GM12878 (cell line): ENCODE measurements around the gene AOPEP. TPM values are rescaled to one million over a fixed set of nuclear protein-coding genes. Genes with fewer than 3 reads are reported as not detected.

ENCODE experiments used
- BHLHE40 ChIP-seq, 2 experiments: fragments of 450-650 bp in 1 of 2; IDR thresholded peaks; 2 replicates each; pipeline ENCODE4 v1.6.1; 2011 to 2017; ENCODE audit warnings: low read depth in 2 of 2, borderline replicate concordance in 1 of 2, improper control_type of control experiment in 1 of 2, low read length in 1 of 2, mild to moderate bottlenecking in 1 of 2
- CEBPZ ChIP-seq: fragments of 150-350 bp; IDR thresholded peaks from 2 replicates; pipeline ENCODE4 v1.6.1; 2016; ENCODE audit warnings: low read depth, low read length
- IRF5 ChIP-seq: fragments of 450-650 bp; IDR thresholded peaks from 2 replicates; pipeline ENCODE4 v1.6.1; 2017; ENCODE audit warnings: borderline replicate concordance
- NKRF ChIP-seq: fragments of 450-650 bp; conservative IDR thresholded peaks from 2 replicates; pipeline ENCODE4 v1.6.1; 2017; ENCODE audit warnings: mild to moderate bottlenecking, moderate library complexity
- NRF1 ChIP-seq: conservative IDR thresholded peaks from 2 replicates; pipeline ENCODE4 v1.6.1; 2011; ENCODE audit warnings: mild to moderate bottlenecking, low read depth, low read length, improper control_type of control experiment
- RELA ChIP-seq: fragments of 450-650 bp; IDR thresholded peaks from 2 replicates; pipeline ENCODE4 v1.8.0; 2014; ENCODE audit warnings: borderline replicate concordance; ENCODE audit not compliant: partially characterized antibody
- SKIL ChIP-seq: fragments of 450-650 bp; IDR thresholded peaks from 2 replicates; pipeline ENCODE4 v1.6.1; 2017; ENCODE audit warnings: mild to moderate bottlenecking, low read depth, inconsistent platforms; ENCODE audit not compliant: poor library complexity, severe bottlenecking
- SMARCA5 ChIP-seq: fragments of 450-650 bp; IDR thresholded peaks from 2 replicates; pipeline ENCODE4 v1.6.1; 2017; ENCODE audit warnings: mild to moderate bottlenecking
- ZNF687 ChIP-seq: fragments of 450-650 bp; IDR thresholded peaks from 2 replicates; pipeline ENCODE4 v1.6.1; 2017; ENCODE audit warnings: mild to moderate bottlenecking, moderate library complexity
- polyA plus RNA-seq, 11 experiments: library from polyadenylated mRNA; depleted of rRNA in 4 of 11; unstranded in 6 of 11; stranded (reverse) in 5 of 11; fragments of >200 nt; fragmentation: Nextera tagmentation in 4 of 11; fragmentation: Illumina TruSeq in 1 of 11; extraction: Ambion mirVana in 4 of 11; extraction: Trizol in 1 of 11; gene quantifications; 1 replicate in 1 of 11; 2 replicates in 10 of 11; pipeline versions ENCODE4 v1.2.1 to v1.2.3, GENCODE V29; 2011 to 2016; ENCODE audit warnings: inconsistent platforms in 2 of 11, missing spikeins in 2 of 11, low read depth in 1 of 11
- total RNA-seq, 4 experiments: library from RNA; depleted of rRNA in 3 of 4; stranded (reverse); fragments of >200 nt in 3 of 4; fragmentation: Illumina TruSeq in 1 of 4; extraction: Trizol in 1 of 4; gene quantifications; 2 replicates each; pipeline versions ENCODE4 v1.2.1 to v1.2.3, GENCODE V29; 2013 to 2021

AOPEP gene
- total and polyA plus RNA-seq, 10 of the 15 experiments (the other 5 are each of a cell fraction or from before 2014, with no cell fraction given): 2.3 to 16.9 (median 10.1) TPM

- TF ChIP-seq SMARCA5 (peak; percentile 46; the same call in 1 of the 2 replicates), ZNF687 (no peak), BHLHE40 (IDR thresholded peaks at IDR 0.05; ENCODE audit: borderline replicate concordance in 1 of 2, low read depth in 2 of 2, low read length in 1 of 2) (peak in 1 of 2 experiments; percentile 48; a peak in 1 of 4 replicates), NRF1 (no peak), SKIL (no peak), NKRF (0 out of 2 replicates have a peak, but pooled peaks have one; percentile 29), IRF5 (no peak), CEBPZ (no peak), RELA (peak; percentile 17)
- TF ChIP-seq, all 136 proteins: peak for 10
Observed at GRCh38 chr9:95004411-95005277, 278.1 kb downstream of the AOPEP start (continued).
